WTC11 (cell line): ENCODE data around the gene RIBC2. TPM values are rescaled to one million over a fixed set of nuclear protein-coding genes. Genes with fewer than 3 reads are reported as not detected.

Experiments used
- ATAC-seq: fragments of 200-7000 bp; cut with Tn5 transposase; 2 replicates; pipeline ENCODE4 v1.10.0; 2021; ENCODE audit warnings: mild to moderate bottlenecking, moderate library complexity
- CTCF ChIA-PET: fragments of 300-600 bp; sonication (Branson Sonifier 250); formaldehyde crosslinking; loops from one replicate; lab custom pipeline; 2021; ENCODE audit warnings: antibody characterized with exemption; lab: Charles Lee
- POLR2A ChIA-PET: fragments of 350-600 bp; sonication (Branson Sonifier 250); formaldehyde crosslinking; loops from one replicate; lab custom pipeline; 2021; ENCODE audit warnings: antibody characterized with exemption; lab: Charles Lee
- DNase-seq: peaks from one replicate; pipeline ENCODE4 v3.0.0; 2021; ENCODE audit warnings: low spot score
- H3K27ac Mint-ChIP-seq: 2 replicates; pipeline ENCODE4 v1.8.0; 2021; ENCODE audit warnings: mixed read lengths
- H3K27me3 Mint-ChIP-seq: 2 replicates; pipeline ENCODE4 v1.8.0; 2021; ENCODE audit warnings: low read depth, mild to moderate bottlenecking, moderate library complexity, mixed read lengths
- H3K36me3 Mint-ChIP-seq: 2 replicates; pipeline ENCODE4 v1.8.0; 2021; ENCODE audit warnings: mixed read lengths
- H3K4me1 Mint-ChIP-seq: 2 replicates; pipeline ENCODE4 v1.8.0; 2022; ENCODE audit warnings: mixed read lengths
- H3K4me3 Mint-ChIP-seq: 2 replicates; pipeline ENCODE4 v1.8.0; 2021; ENCODE audit warnings: mild to moderate bottlenecking, moderate library complexity, mixed read lengths
- H3K9me3 Mint-ChIP-seq: 2 replicates; pipeline ENCODE4 v1.8.0; 2021; ENCODE audit warnings: mixed read lengths
- ARID4B ChIP-seq: sonication (generic); formaldehyde crosslinking; IDR thresholded peaks from 2 replicates; pipeline ENCODE4 v1.8.0; 2023; ENCODE audit warnings: missing genetic modification reagents, mild to moderate bottlenecking, borderline replicate concordance
- ATF2 ChIP-seq: sonication (generic); formaldehyde crosslinking; IDR thresholded peaks from 2 replicates; pipeline ENCODE4 v1.8.1; 2022; ENCODE audit warnings: low read depth, missing genetic modification reagents, borderline replicate concordance
- CBFB ChIP-seq: sonication (generic); formaldehyde crosslinking; IDR thresholded peaks from 2 replicates; pipeline ENCODE4 v1.8.1; 2022; ENCODE audit warnings: mild to moderate bottlenecking, low read depth, missing genetic modification reagents
- E2F1 ChIP-seq: sonication (generic); formaldehyde crosslinking; IDR thresholded peaks from 2 replicates; pipeline ENCODE4 v1.8.0; 2022; ENCODE audit warnings: mild to moderate bottlenecking, missing genetic modification reagents
- E2F4 ChIP-seq: sonication (generic); formaldehyde crosslinking; IDR thresholded peaks from 2 replicates; pipeline ENCODE4 v1.8.1; 2022; ENCODE audit warnings: low read depth, mild to moderate bottlenecking, moderate library complexity, missing genetic modification reagents, borderline replicate concordance
- ETV6 ChIP-seq: sonication (generic); formaldehyde crosslinking; IDR thresholded peaks from 2 replicates; pipeline ENCODE4 v1.8.1; 2022; ENCODE audit warnings: mild to moderate bottlenecking, missing genetic modification reagents
- FOXP1 ChIP-seq: sonication (generic); formaldehyde crosslinking; IDR thresholded peaks from 2 replicates; pipeline ENCODE4 v1.8.0; 2022; ENCODE audit warnings: missing genetic modification reagents, mild to moderate bottlenecking, moderate library complexity, borderline replicate concordance
- IRF1 ChIP-seq: sonication (generic); formaldehyde crosslinking; IDR thresholded peaks from 2 replicates; pipeline ENCODE4 v1.8.0; 2023; ENCODE audit warnings: missing genetic modification reagents
- NR1H2 ChIP-seq: sonication (generic); formaldehyde crosslinking; IDR thresholded peaks from 2 replicates; pipeline ENCODE4 v1.9.0; 2021; ENCODE audit warnings: mild to moderate bottlenecking, moderate library complexity, missing genetic modification reagents
- NR2C2 ChIP-seq: sonication (generic); formaldehyde crosslinking; IDR thresholded peaks from 2 replicates; pipeline ENCODE4 v1.8.0; 2022; ENCODE audit warnings: mild to moderate bottlenecking, missing genetic modification reagents
- PREB ChIP-seq: sonication (generic); formaldehyde crosslinking; IDR thresholded peaks from 2 replicates; pipeline ENCODE4 v1.8.1; 2022; ENCODE audit warnings: mild to moderate bottlenecking, missing genetic modification reagents, moderate library complexity, borderline replicate concordance
- STAT6 ChIP-seq: sonication (generic); formaldehyde crosslinking; conservative IDR thresholded peaks from 2 replicates; pipeline ENCODE4 v1.8.1; 2023; ENCODE audit warnings: mild to moderate bottlenecking, low read depth, missing genetic modification reagents, moderate library complexity
- USF2 ChIP-seq: sonication (generic); formaldehyde crosslinking; IDR thresholded peaks from 2 replicates; pipeline ENCODE4 v1.8.1; 2023; ENCODE audit warnings: mild to moderate bottlenecking, missing genetic modification reagents, moderate library complexity
- ZNF138 ChIP-seq: sonication (generic); formaldehyde crosslinking; conservative IDR thresholded peaks from 2 replicates; pipeline ENCODE4 v1.8.1; 2022; ENCODE audit warnings: mild to moderate bottlenecking, moderate library complexity, missing genetic modification reagents
- ZNF263 ChIP-seq: sonication (generic); formaldehyde crosslinking; IDR thresholded peaks from 2 replicates; pipeline ENCODE4 v1.8.1; 2022; ENCODE audit warnings: low read depth, mild to moderate bottlenecking, moderate library complexity, missing genetic modification reagents
- ZNF317 ChIP-seq: sonication (generic); formaldehyde crosslinking; IDR thresholded peaks from 2 replicates; pipeline ENCODE4 v1.8.1; 2023; ENCODE audit warnings: low read depth, mild to moderate bottlenecking, moderate library complexity, missing genetic modification reagents, borderline replicate concordance
- total RNA-seq: library from RNA; stranded (reverse); gene quantifications from 3 replicates; pipeline ENCODE4 v1.2.3, GENCODE V29; 2021

RIBC2 gene
- total RNA-seq, 1 experiment from 2014 or later, result 2.4 TPM

- no peak for TF ChIP-seq ARID4B (CRISPR knock-in tag)
- TF ChIP-seq USF2 (CRISPR knock-in tag), result no peak
- TF ChIP-seq, all 79 proteins: peak for 0
These were observed 64.0 kb downstream of the RIBC2 start (continued) for GRCh38 chr22:45477366-45478107.

- Mint-ChIP-seq H3K4me3 (no peak overlapping the region), H3K4me1 (0 out of 2 replicates have a peak, but pooled peaks cover 10% of the 10 kb centered on the region), H3K27ac (no peak overlapping the region), H3K36me3 (peaks cover 7% of the 10 kb centered on the region), H3K9me3 (peaks cover 21% of the 10 kb centered on the region), H3K27me3 (no peaks in the 10 kb centered on the region; the same call in 1 of the 2 replicates)
- ChIA-PET POLR2A (no interaction called here), CTCF (no interaction called here)
- DNase-seq, result no peak
- no peak for ATAC-seq
- TF ChIP-seq STAT6 (no peak), USF2 (CRISPR knock-in tag) (no peak), ZNF138 (CRISPR knock-in tag) (no peak), CBFB (CRISPR knock-in tag) (no peak), ZNF317 (CRISPR knock-in tag) (no peak), PREB (CRISPR knock-in tag) (no peak), NR1H2 (CRISPR knock-in tag) (no peak), NR2C2 (no peak), ATF2 (CRISPR knock-in tag) (no peak), FOXP1 (CRISPR knock-in tag) (no peak), IRF1 (CRISPR knock-in tag) (no peak), E2F4 (CRISPR knock-in tag) (no peak), ETV6 (no peak), ZNF263 (no peak), E2F1 (no peak)
These were observed 64.7 kb downstream of the RIBC2 start for GRCh38 chr22:45478108-45478771.
